ENCODE measurements around the gene LRRC32. TPM values are rescaled to one million over a fixed set of nuclear protein-coding genes. Genes with fewer than 3 reads are reported as not detected.

LRRC32 gene
- total and polyA plus RNA-seq, 9 of the 15 experiments (the other 6 are each of a cell fraction or from before 2014, with no cell fraction given) = 0.10 to 0.50 (median 0.19) TPM; not detected in 5

DNA sequence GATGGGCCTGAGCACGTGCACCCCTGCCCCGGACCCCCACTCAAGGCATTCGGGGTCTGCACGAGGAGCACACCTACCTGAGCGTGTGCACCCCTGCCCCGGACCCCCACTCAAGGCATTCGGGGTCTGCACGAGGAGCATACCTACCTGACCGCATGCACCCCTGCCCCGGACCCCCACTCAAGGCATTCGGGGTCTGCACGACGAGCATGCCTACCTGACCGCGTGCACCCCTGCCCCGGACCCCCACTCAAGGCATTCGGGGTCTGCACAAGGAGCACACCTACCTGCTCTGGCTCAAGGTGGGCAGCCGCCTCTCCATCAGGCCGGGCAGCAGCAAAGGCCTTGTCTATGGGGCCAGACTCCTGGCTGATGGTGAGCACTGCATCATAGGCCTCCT is 48.7 kb upstream of the LRRC32 start:
- DNase-seq (ENCODE audit: extremely low read depth in 1 of 4, low spot score in 3 of 4) (no peak), FAIRE-seq (no peak), ATAC-seq (no peak)
- no peaks in the 10 kb centered on the region for H3K79me2 ChIP-seq (ENCODE audit: control insufficient read depth, insufficient read depth, low read length)
- TF ChIP-seq, protein P1, sequence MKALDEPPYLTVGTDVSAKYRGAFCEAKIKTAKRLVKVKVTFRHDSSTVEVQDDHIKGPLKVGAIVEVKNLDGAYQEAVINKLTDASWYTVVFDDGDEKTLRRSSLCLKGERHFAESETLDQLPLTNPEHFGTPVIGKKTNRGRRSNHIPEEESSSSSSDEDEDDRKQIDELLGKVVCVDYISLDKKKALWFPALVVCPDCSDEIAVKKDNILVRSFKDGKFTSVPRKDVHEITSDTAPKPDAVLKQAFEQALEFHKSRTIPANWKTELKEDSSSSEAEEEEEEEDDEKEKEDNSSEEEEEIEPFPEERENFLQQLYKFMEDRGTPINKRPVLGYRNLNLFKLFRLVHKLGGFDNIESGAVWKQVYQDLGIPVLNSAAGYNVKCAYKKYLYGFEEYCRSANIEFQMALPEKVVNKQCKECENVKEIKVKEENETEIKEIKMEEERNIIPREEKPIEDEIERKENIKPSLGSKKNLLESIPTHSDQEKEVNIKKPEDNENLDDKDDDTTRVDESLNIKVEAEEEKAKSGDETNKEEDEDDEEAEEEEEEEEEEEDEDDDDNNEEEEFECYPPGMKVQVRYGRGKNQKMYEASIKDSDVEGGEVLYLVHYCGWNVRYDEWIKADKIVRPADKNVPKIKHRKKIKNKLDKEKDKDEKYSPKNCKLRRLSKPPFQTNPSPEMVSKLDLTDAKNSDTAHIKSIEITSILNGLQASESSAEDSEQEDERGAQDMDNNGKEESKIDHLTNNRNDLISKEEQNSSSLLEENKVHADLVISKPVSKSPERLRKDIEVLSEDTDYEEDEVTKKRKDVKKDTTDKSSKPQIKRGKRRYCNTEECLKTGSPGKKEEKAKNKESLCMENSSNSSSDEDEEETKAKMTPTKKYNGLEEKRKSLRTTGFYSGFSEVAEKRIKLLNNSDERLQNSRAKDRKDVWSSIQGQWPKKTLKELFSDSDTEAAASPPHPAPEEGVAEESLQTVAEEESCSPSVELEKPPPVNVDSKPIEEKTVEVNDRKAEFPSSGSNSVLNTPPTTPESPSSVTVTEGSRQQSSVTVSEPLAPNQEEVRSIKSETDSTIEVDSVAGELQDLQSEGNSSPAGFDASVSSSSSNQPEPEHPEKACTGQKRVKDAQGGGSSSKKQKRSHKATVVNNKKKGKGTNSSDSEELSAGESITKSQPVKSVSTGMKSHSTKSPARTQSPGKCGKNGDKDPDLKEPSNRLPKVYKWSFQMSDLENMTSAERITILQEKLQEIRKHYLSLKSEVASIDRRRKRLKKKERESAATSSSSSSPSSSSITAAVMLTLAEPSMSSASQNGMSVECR (CRISPR knock-in tag; IDR thresholded peaks at IDR 0.05) = no peak
- TF ChIP-seq, protein P2, sequence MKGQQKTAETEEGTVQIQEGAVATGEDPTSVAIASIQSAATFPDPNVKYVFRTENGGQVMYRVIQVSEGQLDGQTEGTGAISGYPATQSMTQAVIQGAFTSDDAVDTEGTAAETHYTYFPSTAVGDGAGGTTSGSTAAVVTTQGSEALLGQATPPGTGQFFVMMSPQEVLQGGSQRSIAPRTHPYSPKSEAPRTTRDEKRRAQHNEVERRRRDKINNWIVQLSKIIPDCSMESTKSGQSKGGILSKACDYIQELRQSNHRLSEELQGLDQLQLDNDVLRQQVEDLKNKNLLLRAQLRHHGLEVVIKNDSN (CRISPR knock-in tag; IDR thresholded peaks at IDR 0.05) = no peak
- no peak for TF ChIP-seq ZNF3 (CRISPR knock-in tag; IDR thresholded peaks at IDR 0.05)
- no peak for TF ChIP-seq ETS2 (tag; IDR thresholded peaks at IDR 0.05; ENCODE audit: borderline replicate concordance, poor library complexity, severe bottlenecking)
- no peak for TF ChIP-seq ZNF347 (CRISPR knock-in tag; IDR thresholded peaks at IDR 0.05; ENCODE audit: low read depth)
- TF ChIP-seq CC2D1A (IDR thresholded peaks at IDR 0.05) = no peak
- TF ChIP-seq BMI1 (IDR thresholded peaks at IDR 0.05; ENCODE audit: low read length) = no peak
- TF ChIP-seq CAMTA2 (CRISPR knock-in tag; conservative IDR thresholded peaks at IDR 0.05) = no peak
- no peak for TF ChIP-seq ZNF584 (CRISPR knock-in tag; IDR thresholded peaks at IDR 0.05; ENCODE audit: low read depth)
- no peak for TF ChIP-seq ZNF444 (CRISPR knock-in tag; IDR thresholded peaks at IDR 0.05)
- H3K27ac ChIP-seq (ENCODE audit: extremely low read depth, low read depth, low read length) = no peak overlapping the region
- WGBS (ENCODE audit: insufficient coverage, low coverage, missing lambda C conversion rate) = 68% methylated on average over 11 of the region's 19 CpGs
- intact Hi-C loops (cut with micrococcal nuclease) = no loop called here
- ChIA-PET CTCF (ENCODE audit: low intra/inter-chr PET ratio) (no interaction called here), POLR2A (no interaction called here)
- no peak overlapping the region for H3K4me2 ChIP-seq (ENCODE audit: insufficient read depth, low read length)
- in situ Hi-C loops (cut with MboI) = no loop called here
- no peaks in the 10 kb centered on the region for H4K20me1 ChIP-seq (replicated peaks; ENCODE audit: control insufficient read depth, insufficient read depth, low read length)
- no peak overlapping the region for H3K4me3 ChIP-seq
- no peaks in the 10 kb centered on the region for H3K36me3 ChIP-seq (ENCODE audit: control insufficient read depth, insufficient read depth, low read length)
- H3K27me3 ChIP-seq (ENCODE audit: control insufficient read depth in 2 of 2, insufficient read depth in 2 of 2, low read length in 2 of 2) = 0 out of 5 replicates have a peak, but pooled peaks cover 0 to 5% of the 10 kb centered on the region in 2 experiments
- H3K9ac ChIP-seq (ENCODE audit: insufficient read depth in 1 of 2, low read depth in 2 of 2, low read length in 2 of 2) = no peak overlapping the region
- peaks cover 4 to 26% of the 10 kb centered on the region in 2 experiments; a peak in 4 of 5 replicates for H3K4me1 ChIP-seq (replicated peaks in 1 of 2; ENCODE audit: control insufficient read depth in 2 of 2, insufficient read depth in 2 of 2, low read length in 2 of 2)
- H3K9me3 ChIP-seq (replicated peaks; ENCODE audit: control insufficient read depth, insufficient read depth, low read depth, low read length) = no peaks in the 10 kb centered on the region
- H2AFZ ChIP-seq (ENCODE audit: low read depth, low read length) = no peak overlapping the region
- no TSS peak for BruUV-seq (replicated peaks)
- H3K9me1 ChIP-seq (ENCODE audit: control insufficient read depth, insufficient read depth, low read length) = no peaks in the 10 kb centered on the region
